ENCODE results near the gene LRBA. TPM values are rescaled to one million over a fixed set of nuclear protein-coding genes. Genes with fewer than 3 reads are reported as not detected.
A peak's percentile ranks its signal among the peaks of the same experiment; 100 is the strongest.

Gene LRBA
- total RNA-seq, 1 experiment from 2014 or later: 55.3 TPM

- H3K36me3 Mint-ChIP-seq (ENCODE audit: insufficient read depth in 1 of 3, low read depth in 3 of 3): peaks cover 43 to 59% (median 55%) of the 10 kb centered on the region in 3 experiments
- Histone ChIP-seq H2BK12ac (ENCODE audit: insufficient read length, low read depth, low read length) (no peak overlapping the region), H2AK5ac (ENCODE audit: insufficient read length, low read length) (no peak overlapping the region), H3K4me1 (ENCODE audit: insufficient read depth, low read length) (no peaks in the 10 kb centered on the region), H3K23ac (ENCODE audit: insufficient read length, low read depth, low read length) (no peak overlapping the region), H2AFZ (ENCODE audit: low read length) (no peak overlapping the region), H3K79me1 (ENCODE audit: insufficient read depth, low read depth, low read length, poor library complexity, severe bottlenecking) (no peaks in the 10 kb centered on the region), H2BK5ac (ENCODE audit: insufficient read length, low read length) (no peak overlapping the region), H3K56ac (ENCODE audit: insufficient read length, low read depth, low read length) (no peak overlapping the region), H3K79me2 (ENCODE audit: insufficient read depth, low read length) (no peaks in the 10 kb centered on the region), H2BK15ac (ENCODE audit: low read depth, low read length) (no peak overlapping the region), H3K27ac (ENCODE audit: insufficient read length, low read depth, low read length) (no peak overlapping the region), H3T11ph (ENCODE audit: low read length) (no peak overlapping the region), H4K91ac (ENCODE audit: insufficient read length, low read depth, low read length) (no peak overlapping the region), H4K5ac (ENCODE audit: insufficient read length, low read depth, low read length) (no peak overlapping the region), H3K23me2 (ENCODE audit: insufficient read length, low read depth, low read length, poor library complexity, severe bottlenecking) (no peaks in the 10 kb centered on the region), H3K4ac (ENCODE audit: low read depth, low read length) (no peak overlapping the region), H3K4me2 (ENCODE audit: insufficient read depth, insufficient read length, low read length) (no peak overlapping the region), H3K18ac (ENCODE audit: insufficient read length, low read depth, low read length) (no peak overlapping the region), H2BK20ac (ENCODE audit: low read depth, low read length, poor library complexity, severe bottlenecking) (no peak overlapping the region), H3K9ac (ENCODE audit: extremely low read depth, insufficient read length, low read length) (no peak overlapping the region), H3K9me3 (ENCODE audit: control insufficient read depth, low read depth, low read length) (no peaks in the 10 kb centered on the region), H3K14ac (ENCODE audit: insufficient read depth, low read length) (no peak overlapping the region), H4K20me1 (ENCODE audit: control insufficient read depth, insufficient read depth, insufficient read length) (no peaks in the 10 kb centered on the region), H4K8ac (replicated peaks; ENCODE audit: insufficient read length, low read depth, low read length) (no peak overlapping the region), H3K27me3 (ENCODE audit: insufficient read depth, low read length) (no peaks in the 10 kb centered on the region), H2BK120ac (ENCODE audit: low read depth, low read length, poor library complexity, severe bottlenecking) (no peak overlapping the region)
- no peaks in the 10 kb centered on the region for H3K9me3 Mint-ChIP-seq
- no peaks in the 10 kb centered on the region for H3K27me3 Mint-ChIP-seq (ENCODE audit: low read depth)
- no peak for DNase-seq
- peak overlapping the region in 1 of 3 experiments; percentile 4; a peak in 1 of 7 replicates for H3K27ac Mint-ChIP-seq
- peaks cover 4 to 6% of the 10 kb centered on the region in 2 experiments for H3K4me1 Mint-ChIP-seq
- TF ChIP-seq, protein P1, sequence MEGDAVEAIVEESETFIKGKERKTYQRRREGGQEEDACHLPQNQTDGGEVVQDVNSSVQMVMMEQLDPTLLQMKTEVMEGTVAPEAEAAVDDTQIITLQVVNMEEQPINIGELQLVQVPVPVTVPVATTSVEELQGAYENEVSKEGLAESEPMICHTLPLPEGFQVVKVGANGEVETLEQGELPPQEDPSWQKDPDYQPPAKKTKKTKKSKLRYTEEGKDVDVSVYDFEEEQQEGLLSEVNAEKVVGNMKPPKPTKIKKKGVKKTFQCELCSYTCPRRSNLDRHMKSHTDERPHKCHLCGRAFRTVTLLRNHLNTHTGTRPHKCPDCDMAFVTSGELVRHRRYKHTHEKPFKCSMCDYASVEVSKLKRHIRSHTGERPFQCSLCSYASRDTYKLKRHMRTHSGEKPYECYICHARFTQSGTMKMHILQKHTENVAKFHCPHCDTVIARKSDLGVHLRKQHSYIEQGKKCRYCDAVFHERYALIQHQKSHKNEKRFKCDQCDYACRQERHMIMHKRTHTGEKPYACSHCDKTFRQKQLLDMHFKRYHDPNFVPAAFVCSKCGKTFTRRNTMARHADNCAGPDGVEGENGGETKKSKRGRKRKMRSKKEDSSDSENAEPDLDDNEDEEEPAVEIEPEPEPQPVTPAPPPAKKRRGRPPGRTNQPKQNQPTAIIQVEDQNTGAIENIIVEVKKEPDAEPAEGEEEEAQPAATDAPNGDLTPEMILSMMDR (conservative IDR thresholded peaks at IDR 0.05): no peak
- H3K4me3 Mint-ChIP-seq: no peak overlapping the region
- no CpG with 5 or more reads among the region's 3 CpGs for WGBS (ENCODE audit: extremely low coverage, insufficient read length, low lambda C conversion rate)
Measured at GRCh38 chr4:150909116-150909515, 106.0 kb downstream of the LRBA start.
